Middle frontal gyrus (tissue), 1 donor: Measurements from ENCODE around the gene MST1.
"Not testable (repeated sequence)": the region's sequence is repeated elsewhere in the genome, so short reads cannot be mapped to it uniquely, and the experiment has no call there.

ENCODE experiments used
- DNase-seq: peaks from one replicate; pipeline ENCODE4 v3.0.0-alpha.2; 2015; ENCODE audit warnings: low spot score; ENCODE audit errors: extremely low spot score

MST1 gene

GRCh38 chr3:49701388-49702077 is 12.3 kb upstream of the MST1 start:
- DNase-seq, result no peak

DNA sequence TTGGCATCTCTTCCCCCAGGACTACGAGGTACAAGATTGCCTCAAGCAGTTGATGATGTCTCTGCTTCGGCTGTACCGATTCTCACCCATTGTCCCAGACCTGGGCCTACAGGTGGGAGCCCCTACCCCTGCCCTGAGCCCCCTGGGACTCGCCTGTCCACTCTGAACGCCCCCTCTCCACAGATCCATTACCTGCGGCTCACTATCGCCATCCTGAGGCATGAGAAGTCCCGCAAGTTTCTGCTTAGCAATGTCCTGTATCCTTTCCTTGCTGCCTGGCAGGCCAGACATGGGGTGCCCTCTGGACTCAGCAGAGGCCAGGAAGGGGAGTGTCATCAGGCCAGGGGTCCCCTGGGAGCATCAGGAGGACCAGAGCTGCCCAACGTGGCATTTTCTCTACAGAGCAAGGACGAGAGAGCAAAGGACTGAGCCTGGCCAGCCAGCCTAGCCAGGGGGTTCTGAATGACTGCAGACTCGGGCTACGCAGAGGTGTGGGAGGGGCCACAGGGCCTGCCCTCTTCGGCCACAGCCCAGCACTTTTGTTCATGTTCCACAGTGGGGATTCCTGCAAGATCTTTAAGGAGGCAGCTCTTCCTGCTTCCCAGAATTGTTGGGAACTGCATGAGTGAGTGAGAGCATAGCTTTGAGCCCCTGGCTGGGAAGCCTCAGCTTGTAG is 11.3 kb upstream of the MST1 start:
- no peak for DNase-seq

- no peak for DNase-seq
Measured at GRCh38 chr3:49700014-49700413, 10.7 kb upstream of the MST1 start.

DNA sequence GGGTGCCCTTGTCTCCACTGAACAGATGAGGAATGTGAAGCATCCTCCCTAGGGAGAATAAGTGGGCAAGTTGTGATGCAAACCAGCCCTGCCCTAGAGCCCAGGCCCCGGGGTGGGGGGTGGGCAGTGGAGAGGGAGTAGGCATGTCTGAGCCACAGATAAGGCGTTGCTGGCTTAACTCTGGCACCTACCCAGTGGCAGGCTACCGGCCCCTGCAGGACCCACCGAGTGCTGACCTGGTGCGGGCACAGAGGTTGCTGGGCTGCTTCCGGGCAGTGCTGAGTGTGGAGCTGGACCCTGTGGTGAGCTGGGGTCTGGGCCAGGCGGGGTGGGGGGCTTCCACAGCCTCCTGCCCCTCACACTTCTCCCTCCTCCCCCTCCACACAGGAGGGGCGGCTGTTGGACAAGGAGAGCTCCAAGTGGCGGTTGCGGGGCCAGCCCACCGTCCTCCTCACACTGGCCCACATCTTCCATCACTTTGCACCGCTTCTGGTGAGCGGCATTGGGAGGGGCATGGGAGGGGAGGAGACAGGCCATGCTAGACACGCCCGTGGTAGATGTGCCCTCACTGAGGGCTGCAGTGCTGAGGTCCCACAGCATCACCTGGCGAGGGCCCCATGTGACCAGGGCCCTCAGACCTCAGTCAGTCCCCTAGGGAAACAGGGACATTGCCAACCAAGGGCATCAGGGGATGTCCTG is 10.2 kb upstream of the MST1 start:
- DNase-seq, result no peak

DNA sequence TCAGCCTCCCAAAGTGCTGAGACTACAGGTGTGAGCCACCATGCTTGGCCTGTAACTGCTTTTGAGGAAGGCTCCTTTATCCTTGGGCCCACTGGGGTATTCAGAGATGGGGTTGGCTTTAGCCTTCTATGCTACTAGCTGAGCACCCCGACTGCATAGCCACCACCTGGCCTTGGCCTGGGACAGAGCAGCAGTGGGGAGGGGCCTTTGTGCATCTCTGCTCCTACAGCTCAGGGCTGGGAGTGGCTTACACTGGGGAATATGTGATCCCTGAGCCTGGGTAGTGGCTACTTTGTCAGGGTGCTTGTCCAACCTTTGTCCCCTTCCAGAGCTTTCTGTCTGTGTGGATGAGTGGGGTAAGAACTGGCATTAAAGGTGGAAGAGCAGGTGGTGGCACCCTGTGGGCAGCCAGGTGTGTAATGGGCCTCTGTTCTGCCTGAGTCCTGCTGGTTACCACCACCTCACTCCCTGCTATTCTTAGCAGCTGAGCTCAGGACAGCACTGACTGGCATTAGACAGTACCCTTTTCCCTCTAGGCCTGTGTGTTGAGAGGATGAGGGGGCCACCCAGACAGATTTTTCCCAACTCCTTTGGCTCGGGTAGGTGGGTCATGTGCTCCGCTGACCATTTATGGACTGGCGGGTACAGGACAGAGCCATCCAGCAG is 6.2 kb upstream of the MST1 start:
- not testable (repeated sequence) for DNase-seq

GRCh38 chr3:49694409-49695070 is 5.3 kb upstream of the MST1 start:
- not testable (repeated sequence) for DNase-seq

- not testable (repeated sequence) for DNase-seq
Measured at GRCh38 chr3:49691481-49691880, 2.2 kb upstream of the MST1 start.

DNA sequence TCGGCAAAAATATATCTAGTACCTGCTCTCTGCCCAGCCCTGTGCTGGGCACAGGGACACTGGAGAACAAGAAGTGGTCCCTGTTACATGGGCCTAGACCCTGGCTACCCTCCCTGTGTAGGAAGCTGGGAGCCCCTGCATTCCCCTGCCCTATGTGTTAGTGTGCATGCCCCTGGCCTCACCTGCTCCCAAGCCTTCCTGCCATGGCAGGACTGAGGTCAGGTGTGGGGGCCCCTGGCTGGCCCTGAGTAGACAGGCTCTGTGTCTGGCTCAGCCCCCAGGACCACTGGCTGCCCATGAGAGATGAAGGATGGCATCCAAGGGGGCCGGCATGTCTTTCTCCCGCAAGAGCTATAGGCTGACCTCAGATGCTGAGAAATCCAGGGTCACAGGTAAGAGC is 1.6 kb upstream of the MST1 start:
- DNase-seq, result not testable (repeated sequence)

DNA sequence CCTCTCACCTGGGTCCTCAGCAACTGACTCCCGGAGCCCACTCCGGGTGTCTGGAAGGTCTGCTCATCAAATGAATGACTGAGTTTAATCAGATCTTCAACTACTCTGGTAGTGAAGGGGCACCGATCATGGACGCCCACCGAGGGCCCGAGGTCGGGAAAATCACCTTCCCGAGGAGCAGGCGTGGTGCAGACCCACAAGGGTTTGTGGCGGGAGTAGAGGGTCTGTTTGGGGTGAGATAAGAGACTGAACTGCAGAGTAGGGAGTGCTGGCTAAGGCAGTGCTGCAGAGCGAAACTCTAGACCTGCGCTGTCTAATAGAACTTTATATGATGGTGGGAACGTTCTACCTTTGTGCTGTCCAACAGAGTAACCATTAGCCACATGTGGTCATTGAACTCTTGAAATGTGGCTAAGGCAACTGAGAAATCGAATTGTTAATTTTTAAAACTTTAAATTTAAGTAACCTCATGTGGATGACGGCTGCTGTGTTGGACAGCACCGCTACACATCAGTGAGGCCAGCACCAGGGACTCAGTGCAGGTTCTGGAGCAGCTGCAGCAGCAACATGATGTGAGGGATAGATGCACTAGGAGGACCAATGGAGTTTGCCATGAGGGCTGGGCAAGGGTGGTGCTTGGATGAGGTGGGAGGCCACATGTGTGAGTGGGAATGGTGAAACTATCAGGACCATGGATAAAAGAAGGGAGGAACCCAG is 792 bp upstream of the MST1 start:
- DNase-seq, result not testable (repeated sequence)

GRCh38 chr3:49688338-49689045 is 782 bp downstream of the MST1 start:
- not testable (repeated sequence) for DNase-seq

DNA sequence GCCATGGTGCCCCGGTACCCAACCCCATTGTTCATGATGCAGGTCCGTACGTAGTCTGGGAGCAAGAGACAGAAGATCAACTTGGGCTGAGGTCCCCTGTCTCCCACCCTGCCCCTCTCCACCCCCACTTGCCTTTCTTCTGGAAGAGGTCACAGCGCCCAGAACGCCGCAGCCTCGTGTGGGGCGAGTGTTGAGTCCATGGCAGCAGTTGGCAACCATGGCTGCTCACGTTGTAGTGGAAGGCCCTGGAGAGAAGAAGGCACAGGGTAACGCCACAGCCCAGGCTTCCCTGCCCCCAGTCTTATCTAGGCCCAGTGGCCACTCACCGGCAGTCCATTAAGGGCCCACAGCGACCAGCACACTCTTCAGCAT is 1.9 kb downstream of the MST1 start:
- not testable (repeated sequence) for DNase-seq

GRCh38 chr3:49686769-49687423 is 2.4 kb downstream of the MST1 start:
- not testable (repeated sequence) for DNase-seq

DNA sequence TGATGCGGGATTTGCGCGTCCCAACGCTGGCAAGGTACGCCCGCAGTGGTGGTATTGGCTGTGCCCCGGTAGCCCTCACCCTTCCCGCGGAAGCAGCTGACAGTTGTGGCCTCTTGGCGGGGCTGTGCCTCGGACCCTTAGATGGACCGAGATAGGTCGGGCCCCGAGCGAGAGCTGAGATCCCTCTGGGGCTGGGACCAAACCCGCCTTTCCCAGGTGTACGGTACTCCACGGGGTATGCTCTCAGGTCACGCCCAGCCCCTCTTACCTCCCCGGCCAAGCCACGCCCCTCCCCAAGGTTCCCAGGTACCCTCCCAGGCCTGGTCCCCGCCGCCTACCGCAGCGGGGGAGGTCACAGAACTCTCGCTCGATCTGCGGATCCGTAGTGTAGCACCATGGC is 2.9 kb downstream of the MST1 start:
- DNase-seq, result not testable (repeated sequence)

- DNase-seq, result not testable (repeated sequence)
Measured at GRCh38 chr3:49685846-49686245, 3.4 kb downstream of the MST1 start.

DNA sequence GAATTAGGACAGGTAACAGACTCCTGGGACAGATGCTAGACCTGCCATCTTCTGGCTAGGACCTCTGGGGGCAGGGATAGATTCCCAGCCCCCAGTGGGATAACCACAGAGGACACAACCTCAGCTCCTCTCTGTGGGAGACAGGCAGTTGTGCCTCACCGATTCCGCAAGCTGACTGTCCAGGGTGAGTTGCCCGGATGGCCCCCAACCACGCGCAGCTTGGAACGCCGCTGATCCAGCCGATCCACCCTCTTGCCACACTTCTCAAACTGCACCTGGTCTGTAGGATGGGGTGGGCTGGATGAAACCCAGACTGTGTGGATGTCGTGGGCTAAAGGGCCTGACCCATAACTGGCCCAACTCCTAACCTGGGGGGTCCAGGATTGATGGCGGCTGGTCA is 4.2 kb downstream of the MST1 start:
- DNase-seq, result not testable (repeated sequence)

- not testable (repeated sequence) for DNase-seq
Measured at GRCh38 chr3:49684453-49684852, 4.8 kb downstream of the MST1 start.

- no peak for DNase-seq
Measured at GRCh38 chr3:49683162-49683561, 6.1 kb downstream of the MST1 start.

DNA sequence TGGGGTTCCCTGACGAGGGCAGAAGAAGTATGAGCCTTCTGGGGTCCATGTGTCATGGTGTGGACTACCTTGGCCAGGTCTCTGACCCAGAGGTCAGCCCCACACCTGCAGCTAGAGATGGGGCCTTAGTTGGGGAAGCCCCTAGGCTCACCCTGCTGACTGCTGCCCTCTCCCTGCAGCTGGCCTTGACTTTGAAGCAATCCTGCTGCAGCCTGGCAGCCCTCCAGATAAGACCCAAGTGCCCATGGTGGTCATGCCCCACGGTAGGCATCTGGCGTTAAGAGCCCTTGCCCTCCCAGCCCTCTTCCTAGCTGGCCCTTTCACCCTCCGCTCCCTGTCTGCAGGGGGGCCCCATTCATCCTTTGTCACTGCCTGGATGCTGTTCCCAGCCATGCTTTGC is 7.7 kb downstream of the MST1 start:
- DNase-seq, result no peak

DNA sequence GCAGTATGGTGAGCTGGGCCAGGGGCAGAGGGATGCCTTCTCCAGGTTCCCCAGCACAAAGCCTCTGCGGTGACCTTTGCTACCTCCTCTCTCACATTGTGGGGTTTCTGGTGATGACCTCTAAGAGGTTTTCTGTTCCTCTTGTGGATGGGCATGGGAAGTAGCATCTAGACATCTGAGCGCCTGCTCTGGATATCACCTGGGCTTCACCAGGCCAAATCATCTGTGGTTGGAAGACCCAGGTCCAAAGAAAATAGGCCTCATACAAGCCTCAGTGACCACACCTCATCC is 8.1 kb downstream of the MST1 start:
- DNase-seq, result no peak
